NB4 (cell line): ENCODE data around the gene ZBTB42.

Experiments used
- DNase-seq: peaks from one replicate; pipeline ENCODE4 v3.0.0; 2010; ENCODE audit warnings: low read depth
- H3K4me3 ChIP-seq: one replicate; pipeline ENCODE4 v1.5.1; 2011; ENCODE audit warnings: mild to moderate bottlenecking, low read depth, low read length, moderate library complexity
- CTCF ChIP-seq: IDR thresholded peaks from one replicate; pipeline ENCODE4 v1.5.1; 2012; ENCODE audit warnings: low read depth, low read length
- MYC ChIP-seq: IDR thresholded peaks from 2 replicates; pipeline ENCODE4 v1.6.1; 2011; ENCODE audit warnings: low read depth, low read length
- POLR2A ChIP-seq: IDR thresholded peaks from 2 replicates; pipeline ENCODE4 v1.6.1; 2011; ENCODE audit warnings: mild to moderate bottlenecking; ENCODE audit not compliant: insufficient read length; ENCODE audit errors: extremely low read depth
- TF ChIP-seq, protein P1 (sequence below): IDR thresholded peaks from 2 replicates; pipeline ENCODE4 v1.6.1; 2011; ENCODE audit warnings: low read depth, low read length

Gene ZBTB42

GRCh38 chr14:104787736-104788135 lies 13.2 kb upstream of the ZBTB42 start:
- no peak for TF ChIP-seq MYC
- no peak for TF ChIP-seq CTCF
- no peak for TF ChIP-seq POLR2A
- TF ChIP-seq, protein P1, sequence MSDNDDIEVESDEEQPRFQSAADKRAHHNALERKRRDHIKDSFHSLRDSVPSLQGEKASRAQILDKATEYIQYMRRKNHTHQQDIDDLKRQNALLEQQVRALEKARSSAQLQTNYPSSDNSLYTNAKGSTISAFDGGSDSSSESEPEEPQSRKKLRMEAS: no peak
- no peak overlapping the region for H3K4me3 ChIP-seq
- DNase-seq: peak; percentile 49

DNA sequence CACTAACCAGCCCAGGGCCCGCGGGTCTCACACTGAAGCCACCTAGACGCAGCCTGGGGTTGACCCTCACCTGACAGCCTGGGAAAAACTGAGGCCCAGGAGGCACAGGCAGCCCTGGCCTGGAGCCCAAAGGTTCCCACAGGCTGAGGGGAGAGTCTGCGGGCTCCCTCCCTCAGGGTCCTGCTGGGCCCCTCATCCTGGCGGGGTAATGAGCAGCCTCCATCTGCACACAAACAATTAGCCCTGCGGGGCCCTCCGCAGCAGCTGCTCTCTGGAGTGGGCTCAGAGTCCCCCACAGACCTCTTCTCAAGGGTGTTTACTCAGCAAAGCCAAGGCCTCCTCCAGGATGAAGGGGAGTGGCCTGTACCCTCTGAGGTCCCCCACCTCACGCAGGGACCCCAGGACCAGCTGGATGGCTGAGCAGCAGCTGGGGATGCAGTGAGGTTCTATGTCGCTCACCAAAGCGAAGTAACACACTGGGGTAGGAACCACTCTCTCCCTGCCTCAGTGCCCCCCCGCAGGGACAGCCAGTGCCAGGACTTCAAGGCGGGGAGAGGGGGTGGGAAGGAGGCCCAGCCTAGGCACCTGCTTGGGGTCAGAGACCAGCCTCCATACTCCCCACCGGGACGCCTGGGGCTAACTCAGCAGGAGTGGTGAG lies 12.6 kb upstream of the ZBTB42 start:
- H3K4me3 ChIP-seq: no peak overlapping the region
- no peak for DNase-seq
- TF ChIP-seq MYC (no peak), CTCF (no peak), POLR2A (no peak)
- TF ChIP-seq, protein P1: no peak

DNA sequence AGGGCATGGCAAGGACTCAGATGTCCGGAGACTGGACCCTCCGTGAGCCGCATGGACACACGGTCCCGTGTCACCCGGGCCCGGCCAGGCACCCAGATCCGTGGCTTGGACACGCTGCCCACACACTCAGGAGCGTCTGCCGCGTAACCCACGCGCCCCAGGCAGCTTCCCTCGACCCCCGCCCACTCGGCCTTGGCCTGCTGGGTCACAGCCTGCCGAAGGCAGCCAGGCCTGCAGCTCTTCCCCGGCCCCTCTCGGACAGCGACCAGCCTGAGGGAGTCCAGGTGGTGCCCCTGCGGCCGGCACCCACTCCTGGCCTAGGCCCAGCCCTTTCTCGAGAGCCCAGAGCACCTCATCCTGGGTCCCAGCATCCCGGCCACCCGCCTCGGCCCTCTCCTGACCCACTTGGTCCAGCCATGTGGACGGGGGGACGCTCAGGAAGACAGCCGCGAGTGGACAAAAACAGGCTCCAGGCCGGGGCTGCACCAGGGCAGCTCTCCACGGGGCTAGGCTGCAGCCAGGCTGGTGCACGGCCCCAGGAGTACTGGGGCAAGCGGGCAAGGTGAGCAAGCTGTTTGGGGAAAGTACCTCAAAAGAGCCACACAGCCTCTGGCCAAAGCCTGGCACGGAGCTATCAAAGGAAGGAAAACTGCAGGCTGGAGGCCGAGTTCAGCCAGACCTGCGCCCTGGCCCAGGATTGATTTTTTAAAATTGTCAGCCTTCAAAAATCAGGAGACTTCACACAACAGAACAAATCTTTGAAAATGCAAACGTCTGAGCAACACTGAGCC lies 11.8 kb upstream of the ZBTB42 start:
- TF ChIP-seq MYC (no peak), CTCF (no peak), POLR2A (no peak)
- no peak for DNase-seq
- H3K4me3 ChIP-seq: no peak overlapping the region

- H3K4me3 ChIP-seq: no peak overlapping the region
- TF ChIP-seq CTCF (no peak), POLR2A (no peak), MYC (no peak)
- TF ChIP-seq, protein P1: no peak
- DNase-seq: no peak
These were observed 10.9 kb upstream of the ZBTB42 start for GRCh38 chr14:104789752-104790743.

GRCh38 chr14:104791425-104791824 lies 9.5 kb upstream of the ZBTB42 start:
- DNase-seq: no peak
- H3K4me3 ChIP-seq: no peak overlapping the region
- TF ChIP-seq POLR2A (no peak), MYC (no peak), CTCF (no peak)
- TF ChIP-seq, protein P1: no peak
